Measurements from ENCODE around the gene B3GNT8.

GRCh38 chr19:41426952-41427646, at the start of gene B3GNT8:
- TF ChIP-seq EZH2 (IDR thresholded peaks at IDR 0.05) (no peak), CTCF (IDR thresholded peaks at IDR 0.05) (no peak), EZH2phosphoT487 (IDR thresholded peaks at IDR 0.05) (no peak)

Data from neural progenitor cell (in vitro differentiated cells).